GM13976 (cell line): ENCODE results near the gene BCAS2.

Experiments
- DNase-seq: peaks from one replicate; pipeline ENCODE4 v3.0.0; 2012; ENCODE audit warnings: low spot score
- CTCF ChIP-seq: IDR thresholded peaks from 2 replicates; pipeline ENCODE4 v1.5.1; 2012; ENCODE audit warnings: borderline replicate concordance, mild to moderate bottlenecking; ENCODE audit not compliant: insufficient read depth; ENCODE audit errors: extremely low read depth, missing control alignments, control extremely low read depth
- in situ Hi-C: fragments of 300-500 bp; cut with MboI; formaldehyde crosslinking; loops from one replicate; pipeline ENCODE4 v1.12.0; 2022; ENCODE audit warnings: low sequenced_read_pairs, mixed read lengths, inconsistent platforms; ENCODE audit not compliant: unreplicated experiment

Gene BCAS2

GRCh38 chr1:114550336-114550735 lies 31.1 kb downstream of the BCAS2 start:
- in situ Hi-C loops, result loop anchor here (10.0 kb wide), 1 partner anchor 196 kb away; no protein-coding TSS in a partner anchor
- no peak for DNase-seq
- TF ChIP-seq CTCF, result no peak

- in situ Hi-C loops, result no loop called here
- no peak for TF ChIP-seq CTCF
- DNase-seq, result no peak
Observed at GRCh38 chr1:114549137-114549536, 32.3 kb downstream of the BCAS2 start.

GRCh38 chr1:114547076-114547475 lies 34.3 kb downstream of the BCAS2 start:
- DNase-seq, result no peak
- TF ChIP-seq CTCF, result no peak
- in situ Hi-C loops, result no loop called here

- DNase-seq, result no peak
- no peak for TF ChIP-seq CTCF
- in situ Hi-C loops, result no loop called here
Observed at GRCh38 chr1:114545796-114546195, 35.6 kb downstream of the BCAS2 start.

- no peak for DNase-seq
- no peak for TF ChIP-seq CTCF
- in situ Hi-C loops, result no loop called here
Observed at GRCh38 chr1:114545315-114545714, 36.1 kb downstream of the BCAS2 start.

- TF ChIP-seq CTCF, result no peak
- in situ Hi-C loops, result no loop called here
- DNase-seq, result no peak
Observed at GRCh38 chr1:114540821-114541220, 40.6 kb downstream of the BCAS2 start.

- in situ Hi-C loops, result no loop called here
- no peak for DNase-seq
- no peak for TF ChIP-seq CTCF
Observed at GRCh38 chr1:114540272-114540671, 41.1 kb downstream of the BCAS2 start.
